ENCODE data around the gene NFIB. TPM values are rescaled to one million over a fixed set of nuclear protein-coding genes. Genes with fewer than 3 reads are reported as not detected.

NFIB gene
- total RNA-seq, 1 experiment from 2014 or later, result 18.6 TPM

DNA sequence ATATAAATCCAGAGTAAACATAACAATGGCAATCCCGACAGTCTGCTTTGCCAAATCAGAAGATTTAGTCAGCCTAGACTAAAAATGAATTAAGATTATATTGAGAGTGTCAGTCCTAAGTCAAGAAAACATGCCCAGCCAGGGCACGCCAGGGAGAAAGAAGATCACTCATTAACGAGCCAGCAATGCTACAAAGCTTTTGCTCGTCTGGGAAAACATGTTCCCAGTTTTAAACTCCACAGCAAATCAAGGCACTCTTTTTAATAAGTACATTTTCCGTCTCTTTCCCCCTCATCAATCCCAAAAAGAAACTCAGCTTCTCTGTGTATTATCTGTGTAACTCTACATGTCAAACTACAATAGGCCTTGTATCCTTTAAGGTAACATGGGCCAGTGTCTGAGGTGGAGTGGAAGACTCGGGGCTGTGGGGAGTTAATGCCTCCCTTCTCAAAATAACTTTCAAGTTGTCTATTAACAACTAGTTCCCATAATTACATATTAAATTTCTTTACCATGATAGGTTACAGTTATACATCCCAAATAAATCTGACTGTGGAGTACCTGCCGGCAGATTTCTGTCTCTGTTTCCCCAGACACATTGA lies 40.9 kb downstream of the NFIB start:
- Histone ChIP-seq H3K4me2 (ENCODE audit: low read length) (no peak overlapping the region), H3F3A (ENCODE audit: low read length, unreplicated experiment) (no peaks in the 10 kb centered on the region), H3K9me3 (ENCODE audit: low read length) (no peaks in the 10 kb centered on the region), H3K79me2 (ENCODE audit: low read length) (peaks cover 74% of the 10 kb centered on the region), H2AFZ (ENCODE audit: low read length) (no peak overlapping the region), H3K27me3 (ENCODE audit: low read length) (no peaks in the 10 kb centered on the region), H3K27ac (ENCODE audit: low read length) (no peak overlapping the region), H3K4me1 (ENCODE audit: insufficient read depth, low read length) (peaks cover 14% of the 10 kb centered on the region), H3K36me3 (ENCODE audit: low read depth, low read length) (no peaks in the 10 kb centered on the region), H3K9me2 (replicated peaks; ENCODE audit: low read length) (no peaks in the 10 kb centered on the region), H3K4me3 (ENCODE audit: low read length) (no peak overlapping the region), H4K20me1 (ENCODE audit: low read length) (peaks cover 4% of the 10 kb centered on the region; the same call in 1 of the 2 replicates), H3K9ac (ENCODE audit: low read length) (no peak overlapping the region)
- intact Hi-C loops (cut with micrococcal nuclease), result no loop called here
- ATAC-seq, result no peak
- no TSS peak for BruUV-seq (replicated peaks)
- ChIA-PET CTCF (no interaction called here), POLR2A (ENCODE audit: unreplicated experiment) (no interaction called here)
- no peak for DNase-seq
- no peak for TF ChIP-seq EZH2 (IDR thresholded peaks at IDR 0.05; ENCODE audit: low read length, unreplicated experiment)
- TF ChIP-seq, protein P1, sequence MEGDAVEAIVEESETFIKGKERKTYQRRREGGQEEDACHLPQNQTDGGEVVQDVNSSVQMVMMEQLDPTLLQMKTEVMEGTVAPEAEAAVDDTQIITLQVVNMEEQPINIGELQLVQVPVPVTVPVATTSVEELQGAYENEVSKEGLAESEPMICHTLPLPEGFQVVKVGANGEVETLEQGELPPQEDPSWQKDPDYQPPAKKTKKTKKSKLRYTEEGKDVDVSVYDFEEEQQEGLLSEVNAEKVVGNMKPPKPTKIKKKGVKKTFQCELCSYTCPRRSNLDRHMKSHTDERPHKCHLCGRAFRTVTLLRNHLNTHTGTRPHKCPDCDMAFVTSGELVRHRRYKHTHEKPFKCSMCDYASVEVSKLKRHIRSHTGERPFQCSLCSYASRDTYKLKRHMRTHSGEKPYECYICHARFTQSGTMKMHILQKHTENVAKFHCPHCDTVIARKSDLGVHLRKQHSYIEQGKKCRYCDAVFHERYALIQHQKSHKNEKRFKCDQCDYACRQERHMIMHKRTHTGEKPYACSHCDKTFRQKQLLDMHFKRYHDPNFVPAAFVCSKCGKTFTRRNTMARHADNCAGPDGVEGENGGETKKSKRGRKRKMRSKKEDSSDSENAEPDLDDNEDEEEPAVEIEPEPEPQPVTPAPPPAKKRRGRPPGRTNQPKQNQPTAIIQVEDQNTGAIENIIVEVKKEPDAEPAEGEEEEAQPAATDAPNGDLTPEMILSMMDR (conservative IDR thresholded peaks at IDR 0.05; ENCODE audit: low read depth, low read length), result no peak
- no peak for TF ChIP-seq EZH2phosphoT487 (IDR thresholded peaks at IDR 0.05; ENCODE audit: borderline replicate concordance, low read length)

DNA sequence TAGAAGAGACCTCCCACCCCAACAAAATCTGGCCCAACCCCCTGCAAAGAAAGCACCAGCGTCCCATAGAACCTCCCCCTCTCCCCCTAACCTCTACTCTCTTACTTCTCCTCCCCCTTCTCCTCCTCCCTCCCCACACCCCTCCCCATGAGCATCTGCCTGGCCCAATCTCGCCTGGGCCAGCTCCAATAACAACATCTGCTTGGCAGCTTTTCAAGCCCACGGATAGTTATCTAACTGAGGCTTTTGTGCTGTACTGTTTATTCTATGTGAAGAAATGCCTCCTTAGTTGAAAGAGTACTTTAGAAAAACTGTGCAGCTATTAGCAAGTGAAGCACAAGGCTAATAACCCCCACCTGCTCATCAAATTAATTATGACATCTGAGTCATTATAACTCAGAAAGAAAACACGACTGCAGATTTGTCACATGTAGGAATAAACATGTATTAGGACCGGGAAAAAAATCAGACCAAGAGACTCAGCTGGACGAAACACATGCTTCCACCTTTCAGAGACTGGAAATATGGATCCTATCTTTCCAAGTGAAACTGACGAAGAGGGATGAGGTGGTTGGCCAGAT lies 42.8 kb downstream of the NFIB start:
- no peaks in the 10 kb centered on the region for H3F3A ChIP-seq (ENCODE audit: low read length, unreplicated experiment)
- H3K27ac ChIP-seq (ENCODE audit: low read length), result no peak overlapping the region
- H2AFZ ChIP-seq (ENCODE audit: low read length), result no peak overlapping the region
- no peaks in the 10 kb centered on the region for H3K9me3 ChIP-seq (ENCODE audit: low read length)
- intact Hi-C loops (cut with micrococcal nuclease), result no loop called here
- H3K36me3 ChIP-seq (ENCODE audit: low read depth, low read length), result no peaks in the 10 kb centered on the region
- H3K4me1 ChIP-seq (ENCODE audit: insufficient read depth, low read length), result peaks cover 14% of the 10 kb centered on the region
- ChIA-PET CTCF (no interaction called here), POLR2A (ENCODE audit: unreplicated experiment) (no interaction called here)
- TF ChIP-seq EZH2 (IDR thresholded peaks at IDR 0.05; ENCODE audit: low read length, unreplicated experiment), result no peak
- TF ChIP-seq, protein P1 (conservative IDR thresholded peaks at IDR 0.05; ENCODE audit: low read depth, low read length), result no peak
- TF ChIP-seq EZH2phosphoT487 (IDR thresholded peaks at IDR 0.05; ENCODE audit: borderline replicate concordance, low read length), result no peak
- H3K4me2 ChIP-seq (ENCODE audit: low read length), result peak overlapping the region; percentile 33; the same call in 1 of the 2 replicates
- ATAC-seq (peak; percentile 54), DNase-seq (peak; percentile 51)
- H3K79me2 ChIP-seq (ENCODE audit: low read length), result peaks cover 58% of the 10 kb centered on the region
- no peaks in the 10 kb centered on the region for H3K9me2 ChIP-seq (replicated peaks; ENCODE audit: low read length)
- peaks cover 4% of the 10 kb centered on the region; the same call in 1 of the 2 replicates for H4K20me1 ChIP-seq (ENCODE audit: low read length)
- no peaks in the 10 kb centered on the region for H3K27me3 ChIP-seq (ENCODE audit: low read length)
- H3K4me3 ChIP-seq (ENCODE audit: low read length), result no peak overlapping the region
- H3K9ac ChIP-seq (ENCODE audit: low read length), result no peak overlapping the region
- no TSS peak for BruUV-seq (replicated peaks)

Data from PC-3 (cell line).